Tibial artery (tissue), 4 donors: ENCODE data around the gene MGRN1.

Experiments
- DNase-seq, 2 donors: peaks; one replicate each; pipeline ENCODE4 v3.0.0-alpha.2; 2019
- H3K27ac ChIP-seq, 2 donors: fragments of 200-600 bp; sonication (generic) in 1 of 2; 1 replicate in 1 of 2; 2 replicates in 1 of 2; pipeline ENCODE4 v1.5.1; 2018 to 2019; ENCODE audit warnings: mild to moderate bottlenecking in 1 of 2
- H3K27me3 ChIP-seq, 2 donors: fragments of 200-600 bp; sonication (generic) in 1 of 2; one replicate each; pipeline versions ENCODE4 v1.5.1 to v1.6.0; 2016 to 2019
- H3K36me3 ChIP-seq, 3 donors: fragments of 200-600 bp; sonication (generic) in 2 of 3; one replicate each; pipeline ENCODE4 v1.5.1; 2016 to 2019; ENCODE audit warnings: mild to moderate bottlenecking in 2 of 3
- H3K4me1 ChIP-seq, 4 donors: fragments of 200-600 bp; sonication (generic) in 2 of 4; 1 replicate in 3 of 4; 2 replicates in 1 of 4; pipeline ENCODE4 v1.5.1; 2016 to 2019
- H3K4me3 ChIP-seq, 2 donors: fragments of 200-600 bp; sonication (generic) in 1 of 2; 1 replicate in 1 of 2; 2 replicates in 1 of 2; pipeline ENCODE4 v1.5.1; 2018 to 2019; ENCODE audit warnings: mild to moderate bottlenecking in 2 of 2
- H3K9me3 ChIP-seq, 3 donors: fragments of 200-600 bp; sonication (generic) in 1 of 3; one replicate each; pipeline ENCODE4 v1.5.1; 2016 to 2019
- intact Hi-C: fragments of 100-400 bp; cut with DNase I; formaldehyde crosslinking; loops from one replicate; pipeline ENCODE4 v1.15.0; 2023; ENCODE audit warnings: low total_unique reads
- TF ChIP-seq, protein P1 (sequence below), 2 experiments: fragments of 200-600 bp in 1 of 2; fragments of 450-650 bp in 1 of 2; IDR thresholded peaks; one replicate each; pipeline ENCODE4 v1.5.1; 2017 to 2019; ENCODE audit warnings: antibody characterized with exemption in 2 of 2, mild to moderate bottlenecking in 1 of 2, moderate library complexity in 1 of 2

MGRN1 gene

DNA sequence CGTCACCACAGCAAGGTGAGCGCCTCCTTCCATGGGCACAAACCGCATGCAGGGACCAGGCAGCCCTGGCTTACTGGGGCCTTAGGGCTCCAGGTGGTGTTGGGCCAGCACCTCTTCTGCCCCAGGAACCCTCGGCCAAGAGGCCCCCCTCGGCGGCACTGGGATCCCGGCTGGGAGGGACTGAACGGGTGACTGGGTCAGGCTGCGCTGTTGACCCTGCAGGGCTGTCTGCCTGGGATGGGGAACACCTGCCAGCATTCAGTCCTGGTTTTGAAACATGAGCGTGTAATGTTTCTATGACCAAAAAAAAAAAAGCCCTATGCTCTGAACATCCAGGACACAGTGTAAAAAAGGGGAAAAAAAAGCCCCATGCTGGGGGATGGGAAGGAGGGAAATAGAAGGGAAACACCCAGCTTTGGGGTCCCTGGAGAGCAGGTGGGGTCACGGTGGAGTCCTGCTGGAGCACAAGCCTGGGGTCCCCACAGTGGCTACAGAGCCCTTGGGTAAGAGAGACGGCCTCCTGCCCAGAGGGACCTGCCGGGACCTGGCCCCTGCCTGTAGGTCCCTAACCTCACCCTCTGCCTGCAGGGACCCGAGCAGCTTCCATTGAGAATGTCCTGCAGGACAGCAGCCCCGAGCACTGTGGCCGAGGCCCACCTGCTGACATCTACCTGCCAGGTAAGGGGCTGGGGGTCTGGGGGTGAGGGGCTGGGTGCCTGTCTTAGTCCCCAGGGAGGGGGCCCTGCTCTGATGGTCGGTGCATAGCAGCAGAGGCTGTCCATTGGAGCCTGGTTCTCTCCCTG lies 58.8 kb downstream of the MGRN1 start:
- no peak overlapping the region for H3K27ac ChIP-seq
- no peak overlapping the region for H3K4me3 ChIP-seq
- peaks cover 0 to 7% (median 0%) of the 10 kb centered on the region in 4 donors for H3K4me1 ChIP-seq
- DNase-seq, result no peak
- TF ChIP-seq, protein P1, sequence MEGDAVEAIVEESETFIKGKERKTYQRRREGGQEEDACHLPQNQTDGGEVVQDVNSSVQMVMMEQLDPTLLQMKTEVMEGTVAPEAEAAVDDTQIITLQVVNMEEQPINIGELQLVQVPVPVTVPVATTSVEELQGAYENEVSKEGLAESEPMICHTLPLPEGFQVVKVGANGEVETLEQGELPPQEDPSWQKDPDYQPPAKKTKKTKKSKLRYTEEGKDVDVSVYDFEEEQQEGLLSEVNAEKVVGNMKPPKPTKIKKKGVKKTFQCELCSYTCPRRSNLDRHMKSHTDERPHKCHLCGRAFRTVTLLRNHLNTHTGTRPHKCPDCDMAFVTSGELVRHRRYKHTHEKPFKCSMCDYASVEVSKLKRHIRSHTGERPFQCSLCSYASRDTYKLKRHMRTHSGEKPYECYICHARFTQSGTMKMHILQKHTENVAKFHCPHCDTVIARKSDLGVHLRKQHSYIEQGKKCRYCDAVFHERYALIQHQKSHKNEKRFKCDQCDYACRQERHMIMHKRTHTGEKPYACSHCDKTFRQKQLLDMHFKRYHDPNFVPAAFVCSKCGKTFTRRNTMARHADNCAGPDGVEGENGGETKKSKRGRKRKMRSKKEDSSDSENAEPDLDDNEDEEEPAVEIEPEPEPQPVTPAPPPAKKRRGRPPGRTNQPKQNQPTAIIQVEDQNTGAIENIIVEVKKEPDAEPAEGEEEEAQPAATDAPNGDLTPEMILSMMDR (IDR thresholded peaks at IDR 0.05), result no peak
- H3K27me3 ChIP-seq, result no peaks in the 10 kb centered on the region
- intact Hi-C loops, result loop anchor here (2.0 kb wide), 1 partner anchor 73 kb away; no protein-coding TSS in a partner anchor
- H3K9me3 ChIP-seq, result no peaks in the 10 kb centered on the region
- peaks cover 21 to 97% (median 81%) of the 10 kb centered on the region in 3 donors for H3K36me3 ChIP-seq

- DNase-seq, result no peak
- Histone ChIP-seq H3K36me3 (peaks cover 21 to 99% (median 88%) of the 10 kb centered on the region in 3 donors), H3K4me1 (peaks cover 0 to 7% (median 0%) of the 10 kb centered on the region in 4 donors), H3K27me3 (no peaks in the 10 kb centered on the region), H3K4me3 (no peak overlapping the region), H3K27ac (no peak overlapping the region), H3K9me3 (no peaks in the 10 kb centered on the region)
- intact Hi-C loops, result loop anchor here (2.0 kb wide), 1 partner anchor 73 kb away; no protein-coding TSS in a partner anchor
- TF ChIP-seq, protein P1 (IDR thresholded peaks at IDR 0.05), result no peak
These were observed 59.6 kb downstream of the MGRN1 start for GRCh38 chr16:4684058-4684715.

GRCh38 chr16:4684763-4685162 lies 60.1 kb downstream of the MGRN1 start:
- peaks cover 21 to 99% (median 86%) of the 10 kb centered on the region in 3 donors for H3K36me3 ChIP-seq
- TF ChIP-seq, protein P1 (IDR thresholded peaks at IDR 0.05), result no peak
- no peak for DNase-seq
- no peaks in the 10 kb centered on the region for H3K27me3 ChIP-seq
- H3K27ac ChIP-seq, result no peak overlapping the region
- intact Hi-C loops, result loop anchor here (2.0 kb wide), 1 partner anchor 74 kb away; no protein-coding TSS in a partner anchor
- no peaks in the 10 kb centered on the region for H3K9me3 ChIP-seq
- peaks cover 0 to 7% (median 0%) of the 10 kb centered on the region in 4 donors for H3K4me1 ChIP-seq
- H3K4me3 ChIP-seq, result no peak overlapping the region

DNA sequence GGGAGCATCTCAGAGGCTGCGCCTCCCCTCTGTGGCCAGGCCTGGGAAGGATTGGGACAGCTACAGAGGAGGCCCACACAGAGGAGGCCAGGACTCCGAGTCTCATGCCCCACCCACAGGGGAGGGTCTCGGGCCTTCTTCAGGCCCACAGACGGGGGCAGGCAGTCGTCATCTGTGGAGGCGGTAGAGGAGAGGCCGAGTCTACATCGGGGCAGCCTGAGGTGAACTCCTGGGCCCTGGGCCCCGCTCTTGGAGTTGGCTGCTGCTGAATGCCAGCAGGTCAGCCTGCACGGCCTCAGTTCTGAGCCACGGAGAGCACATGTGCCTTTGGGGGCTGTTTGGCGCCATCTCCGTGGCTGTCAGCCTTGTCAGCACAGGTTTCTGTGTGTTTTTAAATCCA lies 60.7 kb downstream of the MGRN1 start:
- H3K27ac ChIP-seq, result no peak overlapping the region
- intact Hi-C loops, result loop anchor here (2.0 kb wide), 1 partner anchor 74 kb away; no protein-coding TSS in a partner anchor
- H3K4me3 ChIP-seq, result no peak overlapping the region
- DNase-seq, result no peak
- TF ChIP-seq, protein P1 (IDR thresholded peaks at IDR 0.05), result no peak
- H3K36me3 ChIP-seq, result peaks cover 21 to 99% (median 85%) of the 10 kb centered on the region in 3 donors
- no peaks in the 10 kb centered on the region for H3K9me3 ChIP-seq
- peaks cover 0 to 7% (median 0%) of the 10 kb centered on the region in 4 donors for H3K4me1 ChIP-seq
- H3K27me3 ChIP-seq, result no peaks in the 10 kb centered on the region

DNA sequence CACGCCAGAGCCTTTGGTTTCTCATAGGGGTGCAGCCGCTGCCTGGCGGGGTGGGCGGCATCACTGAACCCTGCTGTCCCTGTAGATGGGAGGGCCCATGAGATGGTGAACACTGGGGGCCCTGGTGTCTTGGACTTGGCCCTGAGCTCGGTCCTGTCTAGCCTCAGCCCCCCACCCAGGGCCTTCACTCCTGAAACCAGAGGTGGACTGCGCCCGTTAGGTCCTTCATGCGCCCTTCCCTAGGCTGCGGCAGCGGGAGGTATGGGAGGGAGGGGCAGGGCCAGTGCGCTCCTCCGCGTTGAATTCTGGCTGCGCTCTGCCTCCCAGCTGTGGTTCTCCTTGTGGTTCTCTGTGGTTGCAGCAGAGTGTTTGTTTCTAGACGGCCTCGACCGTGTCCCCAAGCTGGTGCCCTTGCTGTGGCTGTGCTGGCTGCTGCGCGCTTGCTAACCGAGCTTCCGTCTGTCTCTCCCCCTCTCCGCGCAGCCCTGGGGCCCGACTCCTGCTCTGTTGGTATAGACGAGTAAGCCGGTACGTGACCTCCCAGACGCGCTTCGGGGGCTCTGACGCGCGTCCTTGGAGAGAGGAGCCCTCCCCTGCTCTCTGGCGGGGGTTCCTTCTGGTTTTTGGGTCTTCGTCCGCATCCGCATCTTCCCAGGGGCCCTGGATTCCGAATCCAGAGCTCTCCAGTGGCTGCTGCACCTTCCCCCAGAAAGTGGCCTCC lies 61.3 kb downstream of the MGRN1 start:
- no peaks in the 10 kb centered on the region for H3K9me3 ChIP-seq
- H3K27ac ChIP-seq, result no peak overlapping the region
- H3K36me3 ChIP-seq, result peaks cover 21 to 100% (median 78%) of the 10 kb centered on the region in 3 donors
- H3K4me3 ChIP-seq, result no peak overlapping the region
- TF ChIP-seq, protein P1 (IDR thresholded peaks at IDR 0.05), result no peak
- intact Hi-C loops, result loop anchor here (2.0 kb wide), 1 partner anchor 75 kb away; no protein-coding TSS in a partner anchor
- no peak for DNase-seq
- H3K4me1 ChIP-seq, result peaks cover 0 to 4% (median 0%) of the 10 kb centered on the region in 4 donors
- H3K27me3 ChIP-seq, result no peaks in the 10 kb centered on the region
